H9 (cell line): ENCODE results near the gene NPFF. TPM values are rescaled to one million over a fixed set of nuclear protein-coding genes. Genes with fewer than 3 reads are reported as not detected.

Experiments used
- DNase-seq: peaks from one replicate; pipeline ENCODE4 v3.0.0-alpha.2; 2017
- H2AFZ ChIP-seq: one replicate; pipeline ENCODE4 v1.6.1; 2013; ENCODE audit warnings: mild to moderate bottlenecking, low read length, control low read depth, moderate library complexity
- H2AK5ac ChIP-seq: 2 replicates; pipeline ENCODE4 v1.6.1; 2013; ENCODE audit warnings: low read length, control low read depth, mixed read lengths; ENCODE audit not compliant: insufficient read length
- H2BK120ac ChIP-seq: one replicate; pipeline ENCODE4 v1.6.1; 2013; ENCODE audit warnings: low read depth, mild to moderate bottlenecking, low read length, control low read depth, inconsistent platforms; ENCODE audit not compliant: poor library complexity, severe bottlenecking
- H2BK12ac ChIP-seq: 2 replicates; pipeline ENCODE4 v1.6.1; 2013; ENCODE audit warnings: low read length, control low read depth, mixed read lengths, low read depth; ENCODE audit not compliant: insufficient read length
- H2BK15ac ChIP-seq: 2 replicates; pipeline ENCODE4 v1.6.1; 2013; ENCODE audit warnings: low read depth, low read length, control low read depth
- H2BK20ac ChIP-seq: one replicate; pipeline ENCODE4 v1.6.1; 2013; ENCODE audit warnings: low read depth, mild to moderate bottlenecking, low read length, control low read depth, inconsistent platforms; ENCODE audit not compliant: poor library complexity, severe bottlenecking
- H2BK5ac ChIP-seq: 2 replicates; pipeline ENCODE4 v1.6.1; 2013; ENCODE audit warnings: low read length, control low read depth, mixed read lengths; ENCODE audit not compliant: insufficient read length
- H3K14ac ChIP-seq: 2 replicates; pipeline ENCODE4 v1.6.1; 2013; ENCODE audit warnings: low read length, control low read depth; ENCODE audit not compliant: insufficient read depth
- H3K18ac ChIP-seq: 2 replicates; pipeline ENCODE4 v1.6.1; 2013; ENCODE audit warnings: low read depth, mild to moderate bottlenecking, mixed read lengths, low read length, control low read depth; ENCODE audit not compliant: insufficient read length
- H3K23ac ChIP-seq: 2 replicates; pipeline ENCODE4 v1.6.1; 2013; ENCODE audit warnings: low read length, control low read depth, mixed read lengths, low read depth; ENCODE audit not compliant: insufficient read length
- H3K23me2 ChIP-seq: 2 replicates; pipeline ENCODE4 v1.6.1; 2013; ENCODE audit warnings: low read depth, mild to moderate bottlenecking, mixed read lengths, low read length, control low read depth; ENCODE audit not compliant: insufficient read length, poor library complexity, severe bottlenecking
- H3K27ac ChIP-seq: 2 replicates; pipeline ENCODE4 v1.5.1; 2013; ENCODE audit warnings: low read length, control low read depth, mixed read lengths, low read depth; ENCODE audit not compliant: insufficient read length
- H3K27me3 ChIP-seq: 2 replicates; pipeline ENCODE4 v1.6.1; 2013; ENCODE audit warnings: low read length, control low read depth, inconsistent platforms; ENCODE audit not compliant: insufficient read depth
- H3K4ac ChIP-seq: 2 replicates; pipeline ENCODE4 v1.6.1; 2013; ENCODE audit warnings: low read depth, mild to moderate bottlenecking, control low read depth, inconsistent platforms, low read length, moderate library complexity
- H3K4me1 ChIP-seq: 2 replicates; pipeline ENCODE4 v1.6.1; 2013; ENCODE audit warnings: low read length, control low read depth, inconsistent platforms; ENCODE audit not compliant: insufficient read depth
- H3K4me2 ChIP-seq: 2 replicates; pipeline ENCODE4 v1.6.1; 2013; ENCODE audit warnings: low read length, control low read depth, mixed read lengths; ENCODE audit not compliant: insufficient read length, insufficient read depth
- H3K56ac ChIP-seq: 2 replicates; pipeline ENCODE4 v1.6.1; 2013; ENCODE audit warnings: low read depth, mild to moderate bottlenecking, mixed read lengths, low read length, control low read depth; ENCODE audit not compliant: insufficient read length
- H3K79me1 ChIP-seq: 2 replicates; pipeline ENCODE4 v1.6.1; 2013; ENCODE audit warnings: low read depth, mild to moderate bottlenecking, moderate library complexity, low read length, control low read depth, inconsistent platforms; ENCODE audit not compliant: insufficient read depth, poor library complexity, severe bottlenecking
- H3K79me2 ChIP-seq: 2 replicates; pipeline ENCODE4 v1.6.1; 2013; ENCODE audit warnings: low read length, control low read depth, inconsistent platforms; ENCODE audit not compliant: insufficient read depth
- H3K9ac ChIP-seq: 2 replicates; pipeline ENCODE4 v1.6.1; 2013; ENCODE audit warnings: low read length, control low read depth, mixed read lengths; ENCODE audit not compliant: insufficient read length; ENCODE audit errors: extremely low read depth
- H3K9me3 ChIP-seq: one replicate; pipeline ENCODE4 v1.6.1; 2013; ENCODE audit warnings: low read depth, low read length, inconsistent platforms; ENCODE audit not compliant: control insufficient read depth
- H3T11ph ChIP-seq: one replicate; pipeline ENCODE4 v1.6.1; 2013; ENCODE audit warnings: mild to moderate bottlenecking, low read length, control low read depth, inconsistent platforms
- H4K20me1 ChIP-seq: one replicate; pipeline ENCODE4 v1.6.1; 2013; ENCODE audit not compliant: control insufficient read depth, insufficient read length, insufficient read depth
- H4K5ac ChIP-seq: 2 replicates; pipeline ENCODE4 v1.6.1; 2013; ENCODE audit warnings: low read depth, mild to moderate bottlenecking, mixed read lengths, low read length, control low read depth; ENCODE audit not compliant: insufficient read length
- H4K8ac ChIP-seq: replicated peaks from 2 replicates; pipeline ENCODE4 v1.6.1; 2013; ENCODE audit warnings: low read length, control low read depth, mixed read lengths, low read depth; ENCODE audit not compliant: insufficient read length
- H4K91ac ChIP-seq: 2 replicates; pipeline ENCODE4 v1.6.1; 2013; ENCODE audit warnings: low read depth, mild to moderate bottlenecking, moderate library complexity, mixed read lengths, low read length, control low read depth; ENCODE audit not compliant: insufficient read length
- H3K27ac Mint-ChIP-seq, 3 experiments: 2 replicates in 2 of 3; 3 replicates in 1 of 3; pipeline ENCODE4 v1.8.0; 2020 to 2021; ENCODE audit warnings: mixed read lengths in 3 of 3, mild to moderate bottlenecking in 1 of 3, moderate library complexity in 1 of 3
- H3K27me3 Mint-ChIP-seq: 2 replicates; pipeline ENCODE4 v1.8.0; 2021; ENCODE audit warnings: low read depth, mild to moderate bottlenecking, moderate library complexity, mixed read lengths
- H3K36me3 Mint-ChIP-seq, 3 experiments: 2 replicates in 2 of 3; 3 replicates in 1 of 3; pipeline ENCODE4 v1.8.0; 2020 to 2021; ENCODE audit warnings: low read depth in 3 of 3, mixed read lengths in 3 of 3; ENCODE audit not compliant: insufficient read depth in 1 of 3
- H3K4me1 Mint-ChIP-seq, 2 experiments: 2 replicates each; pipeline ENCODE4 v1.8.0; 2020; ENCODE audit warnings: mixed read lengths in 2 of 2
- H3K4me3 Mint-ChIP-seq, 2 experiments: 2 replicates in 1 of 2; 3 replicates in 1 of 2; pipeline ENCODE4 v1.8.0; 2020 to 2021; ENCODE audit warnings: mild to moderate bottlenecking in 2 of 2, mixed read lengths in 2 of 2, moderate library complexity in 1 of 2
- H3K9me3 Mint-ChIP-seq, 2 experiments: 2 replicates in 1 of 2; 3 replicates in 1 of 2; pipeline ENCODE4 v1.8.0; 2020; ENCODE audit warnings: mild to moderate bottlenecking in 2 of 2, mixed read lengths in 2 of 2, moderate library complexity in 1 of 2
- WGBS: extraction: QIAGEN DNeasy Blood & Tissue Kit; methylation state at CpG from one replicate; pipeline ENCODE4 v1.1.7; 2013; ENCODE audit warnings: missing lambda C conversion rate, low lambda C conversion rate, mixed read lengths; ENCODE audit not compliant: insufficient read length; ENCODE audit errors: extremely low coverage; 5-methylcytosine and 5-hydroxymethylcytosine counted together
- total RNA-seq: library from RNA; stranded (reverse); gene quantifications from 2 replicates; pipeline ENCODE4 v1.2.1, GENCODE V29; 2021
- TF ChIP-seq, protein P1 (sequence below): fragments of 200-600 bp; sonication (generic); conservative IDR thresholded peaks from 3 replicates; pipeline ENCODE4 v1.8.0; 2021; ENCODE audit warnings: antibody characterized with exemption, mild to moderate bottlenecking

Gene NPFF
- total RNA-seq, 1 experiment from 2014 or later = not detected

DNA sequence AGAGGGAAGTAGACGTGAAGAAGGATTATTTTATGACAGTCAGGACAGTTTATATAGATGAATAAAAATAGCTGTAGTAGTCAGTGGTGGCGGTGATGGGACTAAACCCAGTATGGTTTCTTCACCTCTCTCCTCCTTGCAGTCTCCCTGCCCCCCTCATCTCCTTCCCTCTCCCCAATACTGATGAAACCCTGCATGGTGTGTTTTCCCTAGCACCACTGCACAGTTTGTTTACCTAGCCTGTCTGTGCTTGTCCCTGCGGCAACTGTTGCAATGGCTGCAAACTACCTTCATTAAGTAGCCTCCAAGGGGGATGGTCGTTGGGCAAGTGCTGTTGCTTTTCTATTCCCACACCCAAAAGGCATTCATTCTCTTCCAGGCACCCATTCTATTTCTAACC is 40.6 kb downstream of the NPFF start:
- no peaks in the 10 kb centered on the region; the same call in none of the 2 replicates for H3K79me2 ChIP-seq
- peaks cover 14% of the 10 kb centered on the region for H3K79me1 ChIP-seq
- no peak overlapping the region for H2BK20ac ChIP-seq
- no peaks in the 10 kb centered on the region for H3K9me3 ChIP-seq
- no peak for DNase-seq
- H2BK15ac ChIP-seq = no peak overlapping the region
- H2AK5ac ChIP-seq = no peak overlapping the region
- no peaks in the 10 kb centered on the region for H3K23me2 ChIP-seq
- no peak overlapping the region for H3T11ph ChIP-seq
- no peak overlapping the region for H3K4me3 Mint-ChIP-seq
- H4K20me1 ChIP-seq = no peaks in the 10 kb centered on the region
- no peaks in the 10 kb centered on the region; a peak in 1 of 5 replicates for H3K9me3 Mint-ChIP-seq
- H3K9ac ChIP-seq = no peak overlapping the region
- H2BK12ac ChIP-seq = no peak overlapping the region
- no peak overlapping the region for H3K23ac ChIP-seq
- peaks cover 77 to 99% (median 96%) of the 10 kb centered on the region in 3 experiments; a peak in 6 of 7 replicates for H3K36me3 Mint-ChIP-seq
- H2BK120ac ChIP-seq = no peak overlapping the region
- H3K27me3 Mint-ChIP-seq = no peaks in the 10 kb centered on the region
- no peak overlapping the region for H3K27ac ChIP-seq
- no peak overlapping the region for H3K18ac ChIP-seq
- H3K27me3 ChIP-seq = no peaks in the 10 kb centered on the region
- H4K8ac ChIP-seq = no peak overlapping the region
- H3K27ac Mint-ChIP-seq = peak overlapping the region; percentile 40 to 92 (median 89); a peak in 5 of 7 replicates
- H2BK5ac ChIP-seq = no peak overlapping the region
- no peak overlapping the region for H3K4ac ChIP-seq
- no peak overlapping the region for H4K5ac ChIP-seq
- H3K4me2 ChIP-seq = no peak overlapping the region
- TF ChIP-seq, protein P1, sequence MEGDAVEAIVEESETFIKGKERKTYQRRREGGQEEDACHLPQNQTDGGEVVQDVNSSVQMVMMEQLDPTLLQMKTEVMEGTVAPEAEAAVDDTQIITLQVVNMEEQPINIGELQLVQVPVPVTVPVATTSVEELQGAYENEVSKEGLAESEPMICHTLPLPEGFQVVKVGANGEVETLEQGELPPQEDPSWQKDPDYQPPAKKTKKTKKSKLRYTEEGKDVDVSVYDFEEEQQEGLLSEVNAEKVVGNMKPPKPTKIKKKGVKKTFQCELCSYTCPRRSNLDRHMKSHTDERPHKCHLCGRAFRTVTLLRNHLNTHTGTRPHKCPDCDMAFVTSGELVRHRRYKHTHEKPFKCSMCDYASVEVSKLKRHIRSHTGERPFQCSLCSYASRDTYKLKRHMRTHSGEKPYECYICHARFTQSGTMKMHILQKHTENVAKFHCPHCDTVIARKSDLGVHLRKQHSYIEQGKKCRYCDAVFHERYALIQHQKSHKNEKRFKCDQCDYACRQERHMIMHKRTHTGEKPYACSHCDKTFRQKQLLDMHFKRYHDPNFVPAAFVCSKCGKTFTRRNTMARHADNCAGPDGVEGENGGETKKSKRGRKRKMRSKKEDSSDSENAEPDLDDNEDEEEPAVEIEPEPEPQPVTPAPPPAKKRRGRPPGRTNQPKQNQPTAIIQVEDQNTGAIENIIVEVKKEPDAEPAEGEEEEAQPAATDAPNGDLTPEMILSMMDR = no peak
- H3K4me1 ChIP-seq = no peaks in the 10 kb centered on the region
- no peak overlapping the region for H3K56ac ChIP-seq
- H3K4me1 Mint-ChIP-seq = peaks cover 34 to 56% of the 10 kb centered on the region in 2 experiments
- H3K14ac ChIP-seq = no peak overlapping the region
- no CpG with 5 or more reads among the region's 4 CpGs for WGBS
- no peak overlapping the region for H2AFZ ChIP-seq
- no peak overlapping the region for H4K91ac ChIP-seq
